ENCODE measurements around the gene HCK. TPM values are rescaled to one million over a fixed set of nuclear protein-coding genes. Genes with fewer than 3 reads are reported as not detected.

Gene HCK
- polyA plus RNA-seq, 2 of the 4 experiments (the other 2 are of a cell fraction), result 0.06 TPM; not detected in 1

GRCh38 chr20:32057656-32058184 lies 5.7 kb downstream of the HCK start (continued):
- TF ChIP-seq RCOR1 (IDR thresholded peaks at IDR 0.05; ENCODE audit: low read depth, low read length) (no peak), TFCP2L1 (CRISPR knock-in tag; IDR thresholded peaks at IDR 0.05) (no peak), HES2 (IDR thresholded peaks at IDR 0.05) (no peak)

GRCh38 chr20:32059189-32059588 lies 7.1 kb downstream of the HCK start:
- CTCF ChIA-PET, result interaction anchor here (0.6 to 1.4 kb wide), 4 partner anchors 8 to 408 kb away, joined by 3 to 5 read pairs (median 4); no protein-coding TSS in a partner anchor

More at GRCh38 chr20:32059189-32059588, 7.1 kb downstream of the HCK start:
- no peak for ATAC-seq
- Histone ChIP-seq H3K9me3 (no peaks in the 10 kb centered on the region; the same call in 2 of the 3 replicates), H3K4me1 (no peaks in the 10 kb centered on the region), H3K4me3 (no peak overlapping the region), H3K4me2 (no peak overlapping the region), H3K27ac (no peak overlapping the region)
- POLR2A ChIA-PET, result no interaction called here
- WGBS (ENCODE audit: missing lambda C conversion rate), result 53% methylated on average over 1 of the region's 1 CpG
- no peak for FAIRE-seq
- DNase-seq (ENCODE audit: low read depth in 1 of 2, low spot score in 1 of 2), result no peak
- no peak for TF ChIP-seq CBX2 (IDR thresholded peaks at IDR 0.05; ENCODE audit: borderline replicate concordance, low read depth)
- TF ChIP-seq PHF8 (IDR thresholded peaks at IDR 0.05; ENCODE audit: borderline replicate concordance, low read depth), result no peak
- no peak for TF ChIP-seq EP300 (IDR thresholded peaks at IDR 0.05)
- no peak for TF ChIP-seq E2F6 (IDR thresholded peaks at IDR 0.05; ENCODE audit: borderline replicate concordance, low read depth)
- no peak for TF ChIP-seq MYC (IDR thresholded peaks at IDR 0.05; ENCODE audit: borderline replicate concordance, low read length)
- no peak for TF ChIP-seq SREBF2 (IDR thresholded peaks at IDR 0.05)
- TF ChIP-seq NFE2L2 (conservative IDR thresholded peaks at IDR 0.05; ENCODE audit: low read length), result no peak
- no peak for TF ChIP-seq KDM5A (IDR thresholded peaks at IDR 0.05)
- no peak for TF ChIP-seq POLR2A (IDR thresholded peaks at IDR 0.05; ENCODE audit: low read length)
- TF ChIP-seq FOSL2 (IDR thresholded peaks at IDR 0.05), result no peak
- no peak for TF ChIP-seq FOSL2 (CRISPR knock-in tag; IDR thresholded peaks at IDR 0.05)
- no peak for TF ChIP-seq POLR2AphosphoS2 (conservative IDR thresholded peaks at IDR 0.05; ENCODE audit: low read length)
- no peak for TF ChIP-seq HOXB13 (CRISPR knock-in tag; IDR thresholded peaks at IDR 0.05; ENCODE audit: low read depth)
- no peak for TF ChIP-seq MAX (IDR thresholded peaks at IDR 0.05)
- no peak for TF ChIP-seq REST (IDR thresholded peaks at IDR 0.05)
- no peak for TF ChIP-seq RNF2 (IDR thresholded peaks at IDR 0.05; ENCODE audit: borderline replicate concordance, low read depth)
- no peak for TF ChIP-seq HOXB5 (CRISPR knock-in tag; IDR thresholded peaks at IDR 0.05)
- no peak for TF ChIP-seq JUNB (IDR thresholded peaks at IDR 0.05)
- no peak for TF ChIP-seq HES2 (IDR thresholded peaks at IDR 0.05)
- no peak for TF ChIP-seq HEYL (CRISPR knock-in tag; IDR thresholded peaks at IDR 0.05)
- TF ChIP-seq EHMT2 (IDR thresholded peaks at IDR 0.05; ENCODE audit: low read depth), result no peak
